MG63 (cell line): ENCODE measurements around the gene SHISA9. TPM values are rescaled to one million over a fixed set of nuclear protein-coding genes. Genes with fewer than 3 reads are reported as not detected.
"Not testable (repeated sequence)": the region's sequence is repeated elsewhere in the genome, so short reads cannot be mapped to it uniquely, and the experiment has no call there.

ENCODE experiments used
- DNase-seq: peaks from one replicate; pipeline ENCODE4 v3.0.0-alpha.2; 2020
- H3K27me3 ChIP-seq: fragments of 250-450 bp; sonication (Bioruptor Pico); 2 replicates; pipeline ENCODE4 v1.5.1; 2020; ENCODE audit warnings: mild to moderate bottlenecking, moderate library complexity
- H3K36me3 ChIP-seq: fragments of 250-450 bp; sonication (Bioruptor Pico); 2 replicates; pipeline ENCODE4 v1.5.1; 2020; ENCODE audit warnings: mild to moderate bottlenecking, moderate library complexity
- H3K4me3 ChIP-seq: fragments of 250-450 bp; sonication (Bioruptor Pico); 2 replicates; pipeline ENCODE4 v1.5.1; 2020; ENCODE audit warnings: mild to moderate bottlenecking, moderate library complexity
- H3K9me3 ChIP-seq: fragments of 250-450 bp; sonication (Bioruptor Pico); 2 replicates; pipeline ENCODE4 v1.5.1; 2020; ENCODE audit warnings: mild to moderate bottlenecking, moderate library complexity
- total RNA-seq: library from RNA; depleted of rRNA; stranded (reverse); fragments of >200 nt; shearing (Covaris generic); gene quantifications from 2 replicates; pipeline ENCODE4 v1.2.3, GENCODE V29; 2014; ENCODE audit warnings: low replicate concordance

SHISA9 gene
- total RNA-seq, 1 experiment from 2014 or later: not detected

DNA sequence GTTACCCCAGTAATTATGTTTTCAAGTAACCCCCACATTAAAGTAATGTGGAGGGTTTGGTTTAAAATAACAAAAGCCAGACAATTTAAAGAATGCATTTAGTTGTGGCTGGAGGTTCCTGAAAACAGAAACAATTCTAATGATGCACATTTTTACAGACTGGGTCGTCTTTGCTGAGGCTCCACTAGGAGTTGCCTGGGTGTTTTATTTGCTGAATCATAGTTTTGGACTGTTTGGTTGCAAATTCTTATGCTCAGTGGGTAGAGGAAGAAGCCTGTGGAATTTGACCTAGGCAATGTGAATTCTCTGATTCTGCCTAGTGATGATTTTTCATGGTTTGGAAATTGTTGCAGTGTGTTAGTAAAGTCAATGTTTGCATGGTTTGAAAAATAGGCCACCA is 16.3 kb downstream of the SHISA9 start:
- Histone ChIP-seq H3K36me3 (no peaks in the 10 kb centered on the region), H3K27me3 (no peaks in the 10 kb centered on the region; the same call in none of the 2 replicates), H3K9me3 (no peaks in the 10 kb centered on the region), H3K4me3 (no peak overlapping the region)
- no peak for DNase-seq

DNA sequence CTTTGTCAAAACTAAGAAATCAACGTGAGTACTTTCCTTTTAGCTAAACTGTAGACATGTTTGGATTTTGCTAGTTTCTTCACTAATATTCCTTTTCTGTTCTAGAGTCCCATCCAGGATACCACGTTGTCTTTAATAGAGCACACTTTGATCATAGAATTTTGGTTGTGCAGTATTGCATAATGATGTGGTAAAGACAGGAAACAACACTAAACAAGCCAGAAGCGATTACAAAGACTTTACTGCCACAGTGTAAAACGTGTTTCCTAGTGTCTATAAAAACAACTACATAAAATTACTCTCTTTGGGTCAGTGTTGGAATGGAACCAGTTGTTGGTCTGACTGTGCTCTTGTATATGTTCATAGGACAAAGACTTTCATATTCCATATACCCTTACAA is 19.3 kb downstream of the SHISA9 start:
- no peaks in the 10 kb centered on the region; the same call in none of the 2 replicates for H3K27me3 ChIP-seq
- no peaks in the 10 kb centered on the region for H3K9me3 ChIP-seq
- H3K36me3 ChIP-seq: no peaks in the 10 kb centered on the region
- no peak overlapping the region for H3K4me3 ChIP-seq
- no peak for DNase-seq

DNA sequence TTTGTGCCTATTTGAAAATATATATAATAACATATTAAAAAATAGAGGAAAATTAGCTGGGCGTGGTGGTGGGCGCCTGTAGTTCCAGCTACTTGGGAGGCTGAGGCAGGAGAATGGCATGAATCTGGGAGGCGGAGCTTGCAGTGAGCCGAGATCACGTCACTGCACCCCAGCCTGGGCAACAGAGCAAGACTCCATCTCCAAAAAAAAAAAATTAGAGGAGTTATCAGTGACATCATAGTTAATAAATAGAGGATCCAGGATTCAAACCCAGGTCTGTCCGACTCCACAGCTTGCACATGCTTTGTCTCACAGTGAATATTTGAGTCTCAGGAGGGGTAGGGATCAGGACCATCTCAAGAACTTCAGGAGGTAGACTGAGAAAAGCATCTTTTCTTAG is 22.2 kb downstream of the SHISA9 start:
- not testable (repeated sequence) for DNase-seq, H3K9me3 ChIP-seq, H3K4me3 ChIP-seq

DNA sequence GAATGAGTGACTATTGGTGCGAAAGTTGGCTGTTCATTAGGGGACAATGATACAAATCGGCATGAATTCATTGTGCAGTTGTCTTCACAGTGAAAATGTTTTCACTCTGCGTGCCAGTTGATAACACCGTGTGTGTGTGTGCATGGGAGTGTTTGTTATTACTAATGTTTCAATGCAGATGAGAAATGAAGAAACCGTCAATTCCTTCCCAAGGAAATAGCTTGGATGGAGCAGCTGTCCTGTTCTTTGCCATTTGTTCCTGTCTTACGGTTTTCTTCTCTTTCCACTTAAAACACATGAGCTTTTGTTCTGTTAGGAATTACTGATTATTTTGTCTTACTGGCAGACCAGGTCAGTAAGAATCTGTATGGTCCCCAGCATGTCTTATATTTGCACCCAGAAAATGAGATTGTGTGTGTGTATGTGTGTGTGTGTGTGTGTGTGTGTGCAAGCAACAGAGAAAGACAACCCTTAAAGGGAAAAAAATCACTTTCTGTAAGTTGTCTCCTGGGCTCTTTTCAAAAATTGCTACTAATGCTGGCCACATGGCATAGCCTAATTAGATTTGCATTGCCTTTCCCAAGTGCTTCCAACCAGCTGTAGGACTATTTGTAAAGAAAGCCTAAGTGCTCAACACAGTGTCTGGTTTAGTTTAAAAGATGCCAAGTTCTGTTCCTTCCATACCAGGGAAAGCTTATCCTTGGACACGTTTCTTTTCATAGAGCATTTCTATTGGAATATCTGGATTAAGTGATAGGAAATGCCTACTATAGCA is 23.8 kb downstream of the SHISA9 start:
- Histone ChIP-seq H3K4me3 (no peak overlapping the region), H3K36me3 (no peaks in the 10 kb centered on the region), H3K9me3 (no peaks in the 10 kb centered on the region), H3K27me3 (no peaks in the 10 kb centered on the region; the same call in 1 of the 2 replicates)
- DNase-seq: no peak

More for the DNA sequence above, 22.2 kb downstream of the SHISA9 start:
- H3K36me3 ChIP-seq, H3K27me3 ChIP-seq: not testable (repeated sequence)

DNA sequence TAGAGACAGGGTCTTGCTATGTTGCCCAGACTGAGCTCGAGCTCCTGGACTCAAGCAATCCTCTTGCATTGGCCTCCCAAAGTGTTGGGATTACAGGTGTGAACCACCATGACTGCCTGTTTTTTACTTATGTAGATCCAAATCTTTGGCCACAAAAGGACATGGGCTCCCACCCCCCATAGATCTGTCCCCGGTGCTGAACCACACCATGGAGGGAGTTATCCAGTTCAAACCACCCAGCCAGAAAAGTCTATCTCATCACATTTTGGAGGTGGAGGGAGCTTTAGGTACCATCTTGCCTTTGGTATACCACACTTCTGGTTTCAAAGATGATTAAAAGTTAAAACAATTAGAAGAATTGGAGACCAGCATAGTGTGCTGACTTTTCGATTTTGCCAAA is 26.2 kb downstream of the SHISA9 start:
- no peak for DNase-seq
- Histone ChIP-seq H3K4me3 (no peak overlapping the region), H3K27me3 (no peaks in the 10 kb centered on the region), H3K36me3 (no peaks in the 10 kb centered on the region), H3K9me3 (no peaks in the 10 kb centered on the region)

DNA sequence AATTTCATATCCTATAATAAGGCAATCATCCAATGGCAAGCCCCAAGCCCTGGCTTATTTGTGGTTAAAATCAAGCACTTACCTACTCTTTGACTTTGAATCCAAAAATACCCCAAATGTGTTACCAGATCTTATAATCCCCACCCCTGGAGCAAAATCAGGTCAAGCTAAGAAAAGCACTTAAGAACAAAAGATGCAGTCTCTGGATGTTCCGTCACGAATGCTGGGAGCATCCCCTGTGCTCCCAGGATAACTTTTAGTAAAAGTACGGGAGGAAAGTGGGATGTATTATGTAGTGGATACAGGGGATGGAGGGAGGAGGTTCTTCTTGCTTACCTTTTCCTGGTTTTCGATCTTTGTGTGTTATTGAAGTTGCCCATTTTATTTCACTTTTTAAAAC is 29.5 kb downstream of the SHISA9 start:
- H3K36me3 ChIP-seq: no peaks in the 10 kb centered on the region
- no peaks in the 10 kb centered on the region for H3K9me3 ChIP-seq
- DNase-seq: no peak
- H3K4me3 ChIP-seq: no peak overlapping the region
- H3K27me3 ChIP-seq: no peaks in the 10 kb centered on the region

DNA sequence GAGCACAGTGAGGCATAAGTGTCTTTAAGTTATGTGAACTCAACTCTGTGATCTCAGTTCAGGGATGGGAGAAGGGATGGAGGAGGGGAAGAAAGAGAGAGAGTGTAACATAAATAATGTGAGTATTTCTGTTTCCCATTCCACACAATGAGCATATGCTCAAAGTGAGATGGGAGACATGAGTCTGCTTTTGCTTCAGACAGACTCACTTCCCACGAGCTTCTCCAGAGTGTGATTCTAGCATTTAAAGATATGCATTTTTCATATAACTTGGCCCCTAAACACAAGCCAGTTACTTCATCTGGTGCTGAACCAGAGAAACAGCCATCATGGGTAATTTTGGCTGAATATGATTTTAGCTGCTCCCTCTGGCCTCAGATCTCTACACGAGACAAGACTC is 35.0 kb downstream of the SHISA9 start:
- no peaks in the 10 kb centered on the region for H3K27me3 ChIP-seq
- H3K36me3 ChIP-seq: no peaks in the 10 kb centered on the region
- no peak overlapping the region for H3K4me3 ChIP-seq
- DNase-seq: no peak
- H3K9me3 ChIP-seq: no peaks in the 10 kb centered on the region

DNA sequence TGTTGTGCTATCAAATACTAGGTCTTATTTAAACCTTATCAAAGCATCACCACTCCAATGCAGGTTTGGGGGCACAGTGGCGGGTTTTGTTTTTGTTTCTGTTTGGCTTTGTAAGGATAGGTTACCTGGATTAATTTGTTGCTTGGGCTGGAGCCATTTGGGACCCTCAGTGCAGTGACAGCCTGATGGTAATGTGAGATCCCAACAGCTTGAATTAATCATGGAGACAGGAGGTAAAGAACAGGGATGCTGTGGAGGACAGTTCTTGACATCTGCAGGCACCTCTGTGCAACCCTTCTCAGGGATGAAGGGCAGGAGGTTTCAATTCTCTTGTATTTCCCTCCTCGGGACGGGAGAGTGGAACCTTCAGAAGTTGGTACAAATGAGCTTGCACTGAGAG is 40.5 kb downstream of the SHISA9 start:
- no peak for DNase-seq
- Histone ChIP-seq H3K9me3 (no peaks in the 10 kb centered on the region), H3K4me3 (no peak overlapping the region), H3K36me3 (no peaks in the 10 kb centered on the region), H3K27me3 (no peaks in the 10 kb centered on the region)

DNA sequence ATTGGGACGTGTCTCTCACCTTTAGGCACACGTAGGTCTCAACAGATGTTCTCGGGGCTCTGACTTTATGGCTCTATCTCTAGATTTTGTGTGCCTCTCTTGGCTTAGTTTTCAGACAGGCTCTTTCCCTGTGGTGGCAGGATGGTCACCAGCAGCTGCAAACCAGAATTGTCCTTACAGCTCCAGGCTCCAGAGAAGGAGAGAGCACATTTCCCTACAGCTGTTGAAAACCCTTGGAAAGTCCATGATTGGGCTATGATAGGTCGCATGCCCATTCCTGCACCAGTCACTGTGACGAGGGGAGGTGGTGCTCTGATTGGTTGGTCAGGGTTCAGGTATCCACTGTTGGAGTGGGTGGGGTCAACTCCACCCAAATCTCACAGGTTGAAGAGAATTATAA is 41.5 kb downstream of the SHISA9 start:
- Histone ChIP-seq H3K27me3 (no peaks in the 10 kb centered on the region), H3K9me3 (no peaks in the 10 kb centered on the region), H3K4me3 (no peak overlapping the region), H3K36me3 (no peaks in the 10 kb centered on the region)
- no peak for DNase-seq

DNA sequence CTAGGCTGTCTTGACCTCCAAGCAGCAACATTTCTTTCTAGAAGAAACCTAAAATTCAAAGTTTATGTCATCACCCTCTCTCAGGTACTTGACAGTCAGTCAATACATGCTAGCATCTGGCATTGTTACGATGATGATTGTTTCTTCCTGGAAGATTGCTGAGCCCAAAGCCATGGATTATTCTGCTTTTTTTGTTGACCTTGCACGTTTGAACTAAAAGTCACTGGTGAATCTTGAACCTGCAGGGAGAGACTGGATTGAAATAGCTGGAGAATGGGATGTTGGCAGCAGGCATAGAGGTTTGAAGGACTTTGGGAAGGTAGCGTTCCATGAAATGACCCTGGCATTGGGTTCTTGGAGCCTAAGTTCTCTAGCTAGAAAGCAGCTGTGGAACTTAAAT is 42.9 kb downstream of the SHISA9 start:
- no peaks in the 10 kb centered on the region for H3K36me3 ChIP-seq
- no peak for DNase-seq
- no peak overlapping the region for H3K4me3 ChIP-seq
- no peaks in the 10 kb centered on the region for H3K27me3 ChIP-seq
- H3K9me3 ChIP-seq: no peaks in the 10 kb centered on the region

DNA sequence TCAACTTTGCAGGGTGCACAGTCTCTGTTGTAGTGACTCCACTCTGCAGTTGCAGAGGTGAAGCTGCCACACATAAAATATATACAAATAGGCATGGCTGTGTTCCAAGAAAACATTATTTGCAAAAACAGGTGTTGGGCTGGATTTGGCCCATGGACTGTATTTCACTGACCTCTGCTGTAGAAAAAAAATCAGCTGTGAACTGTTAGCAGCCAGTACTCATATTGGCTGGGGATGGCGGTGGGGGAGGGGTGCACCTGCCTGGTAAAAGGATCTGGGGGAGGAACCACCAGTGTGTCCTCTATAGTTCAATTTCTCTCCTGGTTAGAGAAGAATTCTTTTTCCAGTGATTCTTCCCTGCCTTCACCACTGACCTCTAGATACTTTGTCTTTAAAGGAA is 50.0 kb downstream of the SHISA9 start:
- H3K36me3 ChIP-seq: no peaks in the 10 kb centered on the region
- no peaks in the 10 kb centered on the region for H3K9me3 ChIP-seq
- H3K4me3 ChIP-seq: no peak overlapping the region
- no peaks in the 10 kb centered on the region for H3K27me3 ChIP-seq
- DNase-seq: no peak

DNA sequence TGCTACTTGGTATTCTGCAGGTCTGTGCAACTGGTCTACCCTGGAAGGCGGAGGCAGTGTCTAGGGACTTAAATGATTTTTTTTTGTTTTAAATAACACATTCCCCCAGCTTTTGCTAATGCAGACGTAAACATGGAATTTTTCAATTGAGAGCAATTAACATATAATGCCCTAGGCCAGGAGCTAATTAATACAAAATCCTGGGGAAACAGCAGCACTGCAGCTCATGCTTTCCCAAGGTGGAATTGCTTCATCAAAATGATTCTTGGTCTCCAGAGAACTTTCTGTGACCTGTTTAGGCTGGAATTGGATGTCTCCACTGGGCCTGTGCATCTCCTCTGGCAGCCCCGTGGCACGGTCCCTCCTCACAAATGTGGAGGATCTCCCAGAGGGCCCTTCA is 50.6 kb downstream of the SHISA9 start:
- Histone ChIP-seq H3K27me3 (no peaks in the 10 kb centered on the region), H3K36me3 (no peaks in the 10 kb centered on the region), H3K9me3 (no peaks in the 10 kb centered on the region), H3K4me3 (no peak overlapping the region)
- DNase-seq: no peak

DNA sequence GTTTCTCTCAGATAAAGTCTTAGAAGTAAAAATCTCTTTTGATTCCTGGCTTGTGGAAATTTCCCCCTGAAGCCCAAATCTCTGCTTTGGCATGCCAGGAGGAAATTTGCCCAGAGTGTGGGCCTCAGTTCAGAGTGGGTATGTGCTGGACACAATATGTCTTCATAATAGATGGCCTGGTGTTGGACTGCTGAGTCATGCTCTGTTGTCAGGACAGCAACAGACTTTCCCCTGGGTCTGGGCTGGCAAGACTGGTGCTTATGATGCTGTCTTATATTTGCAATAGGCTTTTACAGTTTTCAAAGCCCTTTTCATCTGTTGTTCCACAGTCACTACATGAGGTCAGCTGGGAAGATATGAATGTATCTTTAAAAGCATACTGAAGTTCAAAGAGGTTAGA is 57.0 kb downstream of the SHISA9 start:
- Histone ChIP-seq H3K4me3 (no peak overlapping the region), H3K9me3 (no peaks in the 10 kb centered on the region), H3K27me3 (no peaks in the 10 kb centered on the region), H3K36me3 (no peaks in the 10 kb centered on the region)
- DNase-seq: no peak

DNA sequence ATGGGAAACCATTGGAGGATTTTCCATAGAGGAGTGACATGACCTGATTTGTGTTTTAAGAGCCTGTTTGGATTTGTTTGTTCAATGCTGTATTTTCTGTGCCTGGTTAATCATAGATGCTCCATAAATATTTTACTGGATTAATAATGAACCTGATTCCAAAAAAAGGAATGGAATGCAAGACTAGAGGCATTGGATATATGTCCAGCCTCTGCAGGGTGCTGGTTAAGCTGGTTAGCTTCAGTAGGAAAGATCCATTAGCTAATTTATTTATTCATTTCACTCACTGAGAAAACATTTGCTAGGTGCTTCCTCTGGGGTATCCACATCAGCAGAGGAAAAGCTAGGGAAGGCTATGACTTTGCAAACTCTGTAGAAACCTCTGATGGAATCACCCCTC is 57.7 kb downstream of the SHISA9 start:
- H3K27me3 ChIP-seq: no peaks in the 10 kb centered on the region
- DNase-seq: no peak
- no peaks in the 10 kb centered on the region for H3K9me3 ChIP-seq
- H3K36me3 ChIP-seq: no peaks in the 10 kb centered on the region
- H3K4me3 ChIP-seq: no peak overlapping the region

DNA sequence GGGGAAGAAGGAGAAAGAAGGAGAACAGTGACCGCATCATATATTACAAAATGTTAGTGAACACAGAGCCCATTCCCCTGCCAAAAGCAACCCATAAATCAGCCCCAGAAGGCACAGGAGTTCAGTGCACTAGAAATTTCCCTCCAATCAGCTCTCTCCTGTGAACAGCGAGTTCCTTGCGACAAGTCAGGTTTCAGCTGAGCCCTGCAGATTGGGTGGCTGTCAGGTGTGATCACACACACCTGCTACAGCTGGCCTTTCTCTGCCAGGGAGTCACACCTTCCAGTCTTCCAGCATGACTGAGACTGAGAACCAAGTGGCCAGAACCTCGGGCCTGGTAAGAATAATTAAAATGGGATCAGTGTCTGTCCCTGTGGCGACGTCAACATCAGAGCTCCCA is 60.2 kb downstream of the SHISA9 start:
- Histone ChIP-seq H3K27me3 (no peaks in the 10 kb centered on the region), H3K9me3 (no peaks in the 10 kb centered on the region), H3K36me3 (no peaks in the 10 kb centered on the region), H3K4me3 (no peak overlapping the region)
- DNase-seq: no peak

DNA sequence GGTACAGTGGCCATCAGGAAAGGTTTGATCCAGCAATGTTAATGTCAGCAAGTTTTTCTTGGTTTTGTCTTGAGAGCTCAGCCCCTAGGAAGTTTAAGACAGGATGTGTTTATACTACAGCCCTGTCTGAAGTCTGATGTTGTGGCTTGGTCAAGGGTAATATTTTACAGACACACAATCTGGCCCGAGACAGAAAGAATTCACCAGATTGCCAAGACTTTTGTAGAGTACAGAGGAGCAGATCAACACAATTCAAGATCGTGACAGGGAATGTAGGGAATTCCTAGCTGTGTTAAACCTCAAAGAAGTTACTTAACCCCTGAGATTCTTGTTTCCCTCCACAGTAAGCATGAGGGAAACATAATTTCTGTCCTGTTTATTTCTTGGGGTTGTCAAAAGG is 63.1 kb downstream of the SHISA9 start:
- Histone ChIP-seq H3K27me3 (no peaks in the 10 kb centered on the region), H3K9me3 (no peaks in the 10 kb centered on the region), H3K36me3 (no peaks in the 10 kb centered on the region), H3K4me3 (no peak overlapping the region)
- no peak for DNase-seq

DNA sequence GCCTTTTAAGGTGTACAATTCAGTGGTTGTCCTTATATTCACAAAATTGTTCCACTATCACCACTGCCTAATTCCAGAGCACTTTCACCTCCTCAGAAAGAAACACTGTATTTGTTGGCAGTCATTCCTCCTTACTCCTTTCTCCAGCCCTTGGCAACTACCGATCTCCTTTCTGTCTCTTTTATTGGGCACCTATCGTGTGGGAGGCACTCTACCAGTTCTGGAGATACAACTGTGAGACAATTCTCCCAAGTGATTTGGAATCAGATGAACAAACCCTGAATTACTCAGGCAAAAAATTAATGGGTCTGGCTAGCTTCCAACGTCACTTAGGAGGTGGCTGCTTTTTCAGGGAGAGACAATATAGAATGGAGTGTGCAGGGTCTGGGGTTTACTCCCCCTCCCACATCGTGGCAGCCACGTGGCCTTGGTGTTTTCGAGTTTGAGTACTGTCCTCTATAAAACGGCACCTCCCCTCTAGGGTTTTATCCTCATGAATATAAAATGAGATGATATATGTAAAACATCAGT is 63.9 kb downstream of the SHISA9 start:
- no peak for DNase-seq
- Histone ChIP-seq H3K9me3 (no peaks in the 10 kb centered on the region), H3K36me3 (no peaks in the 10 kb centered on the region), H3K4me3 (no peak overlapping the region), H3K27me3 (no peaks in the 10 kb centered on the region)

DNA sequence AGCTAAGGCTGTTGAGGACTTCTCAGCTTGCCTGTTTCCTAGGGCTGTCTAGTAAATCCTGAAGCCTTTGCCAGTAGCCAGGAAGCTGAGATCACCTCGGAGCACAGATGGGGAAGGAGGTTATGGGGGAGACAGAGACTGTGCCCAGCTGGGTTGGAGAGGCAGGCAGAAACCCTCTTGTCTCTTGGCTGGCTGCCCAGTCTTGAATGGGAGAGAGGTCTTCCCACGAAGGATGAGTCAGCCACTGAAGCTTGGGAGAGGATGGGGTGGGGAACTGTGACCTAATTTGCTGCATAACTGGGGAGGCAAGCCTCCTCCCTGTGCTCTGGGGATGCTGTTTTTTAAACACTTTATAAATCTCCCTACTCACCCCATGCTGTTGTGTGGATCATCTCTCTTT is 69.8 kb downstream of the SHISA9 start:
- peak; percentile 51 for DNase-seq
- H3K27me3 ChIP-seq: no peaks in the 10 kb centered on the region

More for the DNA sequence above, 69.8 kb downstream of the SHISA9 start:
- H3K4me3 ChIP-seq: no peak overlapping the region
- H3K36me3 ChIP-seq: no peaks in the 10 kb centered on the region
- no peaks in the 10 kb centered on the region for H3K9me3 ChIP-seq
